Hematopoietic multipotent progenitor cell treated with erythropoietin and hydrocortisone succinate and interleukin-3 and kit ligand, for 8 days (in vitro differentiated cells): ENCODE data around the gene EDN2.

Experiments used
- DNase-seq: peaks from one replicate; pipeline ENCODE4 v3.0.0-alpha.2; 2015

EDN2 gene

DNA sequence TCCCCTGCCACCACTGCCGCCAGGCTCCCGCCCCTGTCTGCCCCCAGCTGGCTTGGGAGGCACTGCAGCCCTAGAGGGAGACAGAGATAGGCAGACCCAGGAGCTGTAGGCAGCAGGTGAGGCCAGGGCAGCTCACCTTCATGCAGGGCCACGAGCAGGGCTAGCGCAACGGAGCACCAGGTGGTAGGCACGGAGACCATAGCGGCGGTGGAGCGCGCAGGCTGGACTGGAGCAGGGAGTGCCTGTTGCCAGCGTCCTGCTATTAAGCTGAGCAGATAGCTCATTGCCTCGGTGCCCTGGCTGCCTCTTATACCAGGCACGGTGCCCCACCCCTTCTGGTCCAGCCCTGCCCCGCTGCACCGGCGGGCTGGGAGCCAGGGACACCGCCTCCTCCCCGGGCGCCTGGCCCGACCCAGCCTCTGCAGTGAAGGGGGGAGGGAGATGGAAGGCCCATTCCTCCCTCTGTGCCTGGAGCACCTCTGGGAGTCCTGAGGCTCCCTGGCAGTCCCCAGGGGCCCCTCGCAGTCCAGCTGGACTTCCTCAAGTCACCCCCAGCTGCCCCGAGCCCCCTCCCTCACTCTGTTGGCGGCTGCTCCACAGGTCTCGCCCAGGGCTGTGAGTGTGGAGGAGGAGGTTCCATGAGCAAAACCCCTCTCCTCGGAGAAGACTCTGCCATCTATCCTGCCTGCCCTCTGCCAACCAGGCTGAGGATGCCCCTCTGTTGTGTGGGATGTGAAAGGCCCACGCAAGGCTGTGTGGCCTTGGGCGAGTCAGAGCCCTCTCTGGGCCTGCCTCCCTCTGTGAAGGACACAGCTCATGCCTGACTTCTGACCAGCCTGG, at the start of gene EDN2:
Gene EDN2 (minus strand): TSS at position 282 of the 840 bp plus-strand sequence. CDS start 82 bp downstream, at position 200.
- DNase-seq, result no peak

DNA sequence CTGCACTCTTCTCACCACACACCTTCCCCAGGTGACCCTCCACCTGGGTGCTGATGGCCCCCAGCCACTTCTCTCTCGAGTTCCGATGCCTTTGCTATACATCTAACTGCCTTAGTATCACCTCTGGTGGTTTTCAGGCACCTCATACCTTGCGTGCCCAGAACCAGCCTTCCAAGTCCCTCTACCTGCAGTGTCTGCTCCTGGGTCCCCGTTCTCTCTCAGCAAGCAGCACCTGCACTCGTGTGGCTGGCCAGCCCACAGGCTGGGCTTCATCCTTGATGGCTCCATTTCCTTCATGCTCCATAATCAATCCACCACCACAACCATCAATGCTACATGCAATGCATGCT, 49.2 kb upstream of the EDN2 start:
- DNase-seq, result no peak

DNA sequence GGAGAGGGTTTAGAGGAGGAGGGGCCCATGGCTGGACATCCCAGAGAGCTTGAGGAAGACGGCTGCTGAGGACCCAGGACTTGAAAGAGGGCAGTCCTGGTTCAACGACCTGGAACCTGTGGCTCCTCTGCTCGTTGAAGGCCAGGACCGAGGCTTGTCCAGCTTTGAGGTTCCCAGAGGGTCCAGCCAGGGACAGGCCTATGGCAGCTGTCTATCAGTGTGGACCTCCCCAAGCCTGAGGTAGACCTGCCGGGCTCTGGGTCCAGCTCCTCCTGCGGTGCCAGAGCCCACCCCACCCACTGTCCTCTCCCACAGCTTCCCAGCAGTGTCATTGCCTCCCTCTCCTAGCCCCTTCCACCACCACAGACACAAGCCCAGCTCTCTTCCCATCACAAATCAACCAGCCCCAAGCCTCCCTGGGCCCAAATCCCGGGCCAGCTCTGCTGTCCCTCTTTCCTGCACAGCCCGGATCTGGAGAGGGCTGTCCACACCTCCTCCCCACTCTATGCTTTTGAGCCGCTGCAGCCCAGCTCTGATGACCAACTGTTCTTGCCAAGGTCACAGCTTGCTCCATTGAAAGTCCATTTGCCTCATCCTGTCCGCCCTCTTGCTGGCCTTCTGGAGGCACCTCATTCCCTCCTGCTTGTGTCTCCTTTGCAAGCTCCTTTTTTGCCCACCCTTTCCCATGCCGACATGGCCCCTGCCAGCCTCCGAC, 48.7 kb upstream of the EDN2 start:
- no peak for DNase-seq

DNA sequence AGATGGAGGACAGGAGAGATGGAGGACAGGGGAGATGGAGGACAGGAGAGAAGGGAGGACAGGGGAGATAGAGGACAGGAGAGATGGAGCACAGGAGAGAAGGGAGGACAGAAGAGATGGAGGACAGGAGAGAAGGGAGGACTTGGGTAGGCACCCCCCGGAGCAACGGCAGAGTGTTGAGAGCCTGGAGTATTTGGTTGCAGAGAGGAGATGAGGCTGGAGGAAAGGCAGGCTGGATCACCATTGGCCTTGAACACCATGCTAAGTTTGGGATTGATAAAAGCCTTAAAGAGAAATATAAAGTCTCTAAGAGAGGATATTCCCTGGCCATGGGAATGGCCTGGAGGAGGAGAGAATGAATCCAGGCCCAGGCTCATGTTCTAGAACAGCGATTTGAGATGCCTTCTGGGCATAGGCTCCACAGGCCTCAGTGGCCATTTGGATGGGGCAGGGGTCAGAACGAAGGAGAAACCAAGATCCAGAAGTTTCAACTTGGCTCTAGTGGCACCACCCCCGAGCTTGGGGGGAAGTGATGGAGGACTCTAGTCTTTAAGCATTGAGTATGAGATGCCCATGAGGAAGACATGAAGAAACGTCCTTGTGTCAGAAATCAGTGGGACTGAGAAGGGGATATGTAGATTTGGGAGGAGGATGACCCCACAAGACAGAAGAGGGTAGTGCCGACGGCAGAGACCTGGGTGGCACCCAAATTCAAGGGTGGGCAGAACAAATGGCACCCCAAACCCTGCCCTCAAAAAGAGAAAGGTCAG, 47.9 kb upstream of the EDN2 start:
- no peak for DNase-seq

DNA sequence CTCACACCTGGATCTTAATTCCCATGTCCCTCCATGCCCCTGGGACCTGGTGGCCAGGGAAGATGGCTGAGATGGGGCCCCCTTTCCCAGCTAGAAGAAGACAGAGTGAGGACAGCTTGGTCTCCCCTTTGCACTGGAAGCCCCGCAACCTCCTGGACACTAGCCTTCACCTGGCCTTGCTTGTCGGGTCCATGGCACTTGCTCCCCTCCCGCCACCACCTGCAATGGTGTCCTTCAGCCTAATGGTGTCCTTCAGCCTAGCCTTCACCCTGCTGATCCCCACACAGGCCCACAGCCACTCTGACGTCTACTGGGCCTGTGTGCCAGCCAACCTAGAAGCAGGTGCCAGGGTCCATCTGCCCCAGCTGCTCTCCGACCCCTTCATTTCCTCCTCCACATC, 45.9 kb upstream of the EDN2 start:
- no peak for DNase-seq

DNA sequence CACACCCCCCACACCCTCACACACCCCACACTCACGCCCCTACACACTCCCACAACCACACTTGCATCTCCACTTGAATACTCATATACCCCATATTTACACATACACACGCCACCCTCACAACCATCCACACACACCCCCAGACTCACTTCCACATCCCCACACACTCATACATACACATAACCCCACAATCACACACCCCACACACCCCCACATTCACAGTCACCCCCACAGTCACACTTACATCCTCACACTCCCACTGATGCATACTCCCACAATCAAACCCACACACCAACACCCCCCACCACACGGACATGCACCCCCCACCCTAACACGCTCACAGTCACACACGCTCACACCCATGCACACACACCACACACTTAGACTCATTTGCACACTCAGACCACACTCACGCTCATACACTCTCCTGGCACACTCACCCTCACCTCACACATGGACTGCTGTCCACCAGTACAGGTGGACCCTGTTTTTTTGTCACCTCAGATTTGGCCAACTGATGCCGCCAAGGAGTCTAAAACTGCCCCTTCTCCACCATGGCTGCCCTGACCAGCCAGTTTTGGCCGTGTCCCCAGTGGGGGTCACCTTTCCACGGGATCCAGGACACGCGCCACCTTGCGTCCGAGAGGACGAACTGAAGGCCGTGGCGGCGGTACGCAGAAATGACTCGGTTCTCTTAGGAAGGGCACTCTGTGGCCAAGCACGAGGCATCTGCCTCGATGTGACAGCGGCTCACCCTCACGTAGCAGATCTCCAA, 45.3 kb upstream of the EDN2 start:
- no peak for DNase-seq

DNA sequence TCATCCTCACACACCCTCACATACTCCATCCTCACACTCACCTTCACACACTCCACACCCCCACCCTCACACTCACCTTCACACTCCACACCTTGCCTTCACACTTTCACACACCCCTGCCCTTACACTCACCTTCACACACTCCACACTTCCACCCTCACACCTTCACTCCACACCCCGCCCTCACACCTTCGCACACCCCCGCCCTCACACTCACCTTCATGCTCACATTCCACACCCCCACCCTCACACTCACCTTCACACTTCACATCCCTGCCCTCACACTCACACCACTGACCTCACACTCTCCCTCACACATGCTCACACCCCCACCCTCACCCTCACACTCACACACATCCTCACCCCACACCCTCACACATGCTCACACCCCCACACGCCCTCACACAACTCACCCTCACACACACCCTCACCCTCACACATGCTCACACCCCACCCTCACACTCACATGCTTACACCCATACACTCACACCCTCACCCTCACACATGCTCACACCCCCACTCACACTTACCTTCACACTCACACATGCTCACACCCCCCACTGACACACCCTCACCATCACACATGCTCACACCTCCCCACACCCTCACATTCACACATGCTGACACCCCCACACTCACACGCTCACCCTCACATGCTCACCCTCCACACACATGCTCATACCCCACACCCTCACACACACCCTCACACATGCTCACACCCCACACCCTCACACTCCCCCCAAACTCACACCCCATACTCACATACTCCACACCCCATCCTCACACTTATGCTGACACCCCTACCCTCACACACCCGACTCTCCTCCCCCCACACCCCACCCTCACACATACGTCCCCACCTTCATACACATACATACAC, 44.5 kb upstream of the EDN2 start:
- DNase-seq, result no peak

DNA sequence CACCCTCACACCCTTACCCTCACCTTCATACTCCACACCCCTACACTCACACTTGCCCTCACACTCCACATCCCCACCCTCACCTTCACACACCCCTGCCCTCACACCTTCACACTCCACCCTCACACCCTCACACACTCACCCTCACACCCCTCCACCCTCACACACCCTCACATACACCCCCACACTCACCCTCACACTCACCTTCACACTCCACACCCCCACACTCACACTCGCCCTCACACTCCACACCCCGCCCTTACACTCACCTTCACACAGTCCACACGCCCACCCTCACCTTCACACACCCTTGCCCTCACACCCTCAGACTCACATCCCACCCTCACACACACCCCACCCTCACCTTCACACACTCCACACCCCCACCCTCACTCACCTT, 43.6 kb upstream of the EDN2 start:
- no peak for DNase-seq

DNA sequence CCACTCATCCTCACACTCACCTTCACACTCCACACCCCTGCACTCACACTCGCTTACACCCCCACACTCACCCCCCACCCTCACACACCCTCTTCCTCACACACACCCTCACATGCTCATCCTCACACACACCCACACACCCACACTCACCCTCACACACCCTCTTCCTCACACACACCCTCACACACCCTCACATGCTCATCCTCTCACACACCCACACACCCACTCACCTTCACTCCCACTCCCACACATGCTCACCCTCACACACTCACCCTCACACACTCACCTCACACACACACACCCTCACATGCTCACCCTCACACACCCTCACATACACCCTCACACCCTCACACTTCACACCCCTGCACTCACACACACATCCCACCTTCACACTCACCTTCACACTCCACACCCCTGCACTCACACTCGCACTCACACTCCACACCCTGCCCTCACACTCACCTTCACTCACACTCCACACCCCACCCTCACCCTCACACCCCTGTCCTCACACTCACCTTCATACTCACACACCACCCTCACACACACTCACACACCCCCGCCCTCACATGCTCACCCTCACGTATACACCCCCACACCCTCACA, 42.6 kb upstream of the EDN2 start:
- DNase-seq, result no peak

DNA sequence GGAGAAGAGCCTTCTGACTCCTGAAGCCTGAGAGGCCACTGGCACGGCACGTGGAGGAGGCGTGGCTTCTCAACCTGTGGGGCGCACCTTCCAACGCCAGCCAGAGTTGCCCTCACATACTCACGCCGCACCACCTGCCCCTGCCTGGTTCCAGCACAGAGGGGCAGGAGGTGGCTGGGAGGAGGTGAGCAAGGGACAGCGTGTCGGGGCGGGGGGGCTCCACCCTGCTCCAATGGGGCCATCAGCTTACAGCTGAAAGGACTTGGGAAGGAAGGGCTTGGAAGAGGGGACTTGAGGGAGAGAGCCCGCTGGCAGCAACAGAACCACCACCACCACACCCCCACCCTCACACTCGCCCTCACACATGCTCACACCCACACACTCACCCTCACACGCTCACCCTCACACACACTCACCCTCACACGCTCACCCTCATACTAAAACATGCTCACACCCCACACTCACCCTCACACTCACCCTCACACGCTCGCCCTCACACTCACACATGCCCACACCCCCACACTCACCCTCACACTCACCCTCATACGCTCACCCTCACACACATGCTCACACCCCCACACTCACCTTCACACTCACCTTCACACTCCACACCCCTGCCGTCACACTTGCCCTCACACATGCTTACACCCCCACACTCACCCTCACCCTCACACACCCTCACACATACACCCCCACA, 41.6 kb upstream of the EDN2 start:
- DNase-seq, result no peak

DNA sequence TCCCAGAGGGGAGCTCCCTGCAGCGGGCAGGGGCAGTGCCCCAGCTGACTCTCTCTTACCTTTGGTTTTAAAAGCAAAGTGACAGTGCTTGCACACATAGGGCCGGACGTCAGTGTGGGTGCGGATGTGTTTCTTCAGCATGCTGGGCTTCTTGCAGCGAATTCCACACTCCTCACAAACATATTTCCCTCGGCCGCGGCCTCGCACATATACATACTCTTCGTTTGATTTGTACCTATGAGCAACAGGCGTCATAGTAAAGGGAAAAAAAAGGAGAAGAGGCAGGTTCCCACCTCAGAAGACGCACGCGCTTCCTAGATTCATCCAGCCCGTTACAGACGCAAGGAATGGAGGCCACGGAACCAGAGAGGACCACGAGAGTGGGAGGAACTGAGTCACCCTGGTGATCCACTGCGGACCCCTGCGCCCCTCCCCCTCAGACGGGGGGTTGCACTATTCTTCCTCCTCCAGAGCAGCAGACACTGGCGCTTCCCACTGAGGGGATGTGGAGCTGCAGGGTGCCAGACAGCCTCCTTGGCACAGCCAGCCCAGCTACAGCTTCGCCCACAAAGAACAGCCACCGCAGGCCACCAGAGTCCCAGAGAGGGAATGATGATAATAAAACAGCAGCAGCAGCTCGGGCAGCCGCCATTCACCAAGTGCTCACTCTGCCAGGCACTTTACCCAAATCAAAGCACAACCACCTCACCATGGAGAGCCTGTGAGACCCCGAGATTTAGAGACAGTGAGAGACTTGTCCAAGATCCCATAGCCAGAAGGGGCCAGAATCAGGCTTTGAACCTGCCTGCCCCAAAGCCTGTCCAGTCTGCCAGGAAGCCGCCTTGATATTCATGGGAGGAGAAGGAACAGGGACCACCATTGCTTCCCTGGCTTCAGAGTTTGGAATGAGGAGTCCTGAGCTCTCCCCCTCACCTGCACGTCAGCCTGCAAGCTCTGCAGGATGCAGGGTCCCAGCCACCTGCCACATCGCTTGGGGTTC, 40.5 kb upstream of the EDN2 start:
- no peak for DNase-seq

DNA sequence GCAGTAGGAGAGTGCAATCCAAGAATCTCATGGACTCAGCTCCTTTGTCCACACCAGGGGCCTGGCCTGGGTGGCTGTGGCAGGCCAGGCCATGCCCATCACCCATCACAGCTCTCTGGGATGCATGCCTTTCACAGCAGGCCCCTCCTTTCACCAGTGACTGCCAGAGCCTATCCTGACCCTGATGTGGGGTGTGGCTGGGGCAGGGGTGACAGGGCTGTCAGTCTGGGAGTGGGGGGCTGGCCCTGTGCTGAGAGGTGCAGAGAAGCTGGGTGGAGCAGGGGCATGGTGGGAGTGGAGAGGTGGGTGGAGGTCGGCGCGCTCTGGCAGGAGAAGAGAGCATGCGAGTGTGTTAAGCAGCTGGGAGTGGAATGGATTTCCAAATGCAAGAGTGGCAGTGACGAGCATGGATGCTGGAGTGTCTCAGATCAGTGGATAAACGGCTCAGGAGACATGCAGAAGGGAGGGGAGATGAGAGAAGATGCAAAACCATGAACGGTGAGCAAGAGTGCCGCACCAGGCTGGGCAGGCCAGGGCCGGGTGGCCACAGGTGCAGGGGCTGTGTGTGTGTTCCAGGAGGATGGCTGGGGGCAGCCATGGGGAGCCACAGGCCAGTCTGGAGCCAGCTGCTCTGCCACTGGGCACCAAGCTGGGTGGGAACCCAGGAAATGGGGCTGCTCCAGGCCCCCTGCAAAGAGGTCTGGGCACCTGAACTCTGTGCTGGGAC, 39.6 kb upstream of the EDN2 start:
- DNase-seq, result no peak

DNA sequence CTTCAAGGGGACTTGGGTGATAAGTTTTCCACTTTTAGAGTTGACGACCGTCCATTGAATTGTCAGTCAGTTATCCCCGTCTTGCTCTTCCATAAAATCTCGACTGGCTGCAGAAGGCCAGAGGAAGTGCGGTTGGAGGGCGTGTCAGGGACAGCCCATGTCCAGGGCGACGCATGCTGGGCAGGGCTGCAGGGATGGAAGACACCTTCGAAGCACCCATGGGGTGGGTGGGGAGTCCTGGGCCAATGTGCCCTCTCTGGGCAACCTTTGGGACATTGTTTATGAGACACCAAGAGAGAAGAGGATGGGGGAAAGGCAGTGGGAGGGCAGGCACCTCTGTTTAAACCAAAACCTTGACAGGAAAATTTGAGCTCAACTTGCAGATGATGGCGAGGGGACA, 38.6 kb upstream of the EDN2 start:
- DNase-seq, result no peak

DNA sequence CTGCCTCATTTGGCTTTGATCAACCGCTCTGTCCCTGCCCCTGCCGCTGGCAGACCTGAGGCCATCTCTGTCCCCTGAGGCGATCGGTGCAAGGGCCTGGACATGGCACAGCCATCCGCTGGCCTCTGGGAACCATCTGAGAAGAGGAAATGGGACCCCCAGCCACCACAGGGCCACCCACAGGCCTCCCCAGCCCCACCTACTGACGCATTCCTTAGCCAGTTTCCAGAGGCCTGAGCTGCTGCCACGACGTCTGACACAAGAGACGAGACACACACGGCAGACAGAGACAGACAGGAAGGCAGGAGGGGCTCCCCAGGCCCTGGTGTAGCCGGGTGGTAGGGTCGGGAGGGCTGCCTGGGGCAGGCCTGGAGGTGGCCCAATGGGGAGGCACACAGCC, 37.3 kb upstream of the EDN2 start:
- no peak for DNase-seq

DNA sequence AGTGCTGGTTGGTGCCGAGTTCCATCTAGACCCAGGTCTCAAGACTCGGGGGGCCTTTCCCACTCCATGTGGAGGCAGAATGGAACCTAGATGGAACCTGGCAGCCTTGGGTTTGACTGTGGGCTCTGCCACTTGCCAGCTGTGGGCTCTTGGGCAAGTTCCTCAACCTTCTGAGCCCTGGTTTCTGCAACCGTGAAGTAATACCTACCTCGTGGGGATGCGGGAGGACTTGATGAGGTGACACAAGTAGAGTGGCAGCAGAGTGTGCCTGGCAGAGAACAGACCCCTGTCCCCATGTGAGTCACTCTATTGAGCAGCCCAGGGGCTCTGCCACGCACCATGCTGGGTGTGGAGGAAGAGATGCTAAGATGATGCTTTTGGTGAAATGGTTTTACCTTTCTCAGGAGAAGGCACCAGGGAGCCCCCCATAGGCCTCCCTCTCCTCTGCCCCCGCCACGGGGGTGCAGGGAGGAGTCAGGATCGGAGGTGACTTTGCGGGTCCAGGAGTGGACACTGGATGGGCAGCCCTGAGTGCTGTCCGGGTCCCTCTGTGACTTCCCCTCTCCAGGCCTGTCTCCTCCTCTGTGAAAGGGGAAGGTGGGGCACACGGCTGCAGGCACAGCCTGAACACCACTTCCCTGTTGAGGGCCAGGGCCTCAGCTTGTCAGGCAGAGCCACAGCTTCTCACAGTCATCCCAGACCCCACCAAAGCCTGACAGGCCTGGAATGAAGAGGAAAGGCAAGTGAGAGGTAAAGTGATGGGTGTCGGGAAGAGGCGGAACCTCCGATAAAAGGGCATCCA, 36.7 kb upstream of the EDN2 start:
- DNase-seq, result no peak

DNA sequence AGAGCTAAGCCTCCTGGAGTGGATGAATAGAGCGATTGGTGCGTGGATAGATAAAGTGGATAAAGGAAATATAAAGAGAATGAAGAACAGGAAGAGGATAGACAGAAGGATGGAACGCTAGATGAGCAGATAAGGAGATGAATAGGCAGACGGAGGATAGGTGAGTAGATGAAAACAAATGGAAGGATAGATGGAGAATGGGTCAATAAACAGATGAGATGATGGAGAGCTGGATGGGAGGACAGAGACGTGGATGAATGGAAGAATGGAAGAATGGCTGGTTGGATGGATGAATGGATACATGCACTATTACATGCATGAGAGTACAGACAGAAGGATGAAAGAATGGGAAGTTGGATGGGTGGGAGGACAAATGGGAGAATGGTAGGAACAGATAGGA, 35.2 kb upstream of the EDN2 start:
- DNase-seq, result no peak

DNA sequence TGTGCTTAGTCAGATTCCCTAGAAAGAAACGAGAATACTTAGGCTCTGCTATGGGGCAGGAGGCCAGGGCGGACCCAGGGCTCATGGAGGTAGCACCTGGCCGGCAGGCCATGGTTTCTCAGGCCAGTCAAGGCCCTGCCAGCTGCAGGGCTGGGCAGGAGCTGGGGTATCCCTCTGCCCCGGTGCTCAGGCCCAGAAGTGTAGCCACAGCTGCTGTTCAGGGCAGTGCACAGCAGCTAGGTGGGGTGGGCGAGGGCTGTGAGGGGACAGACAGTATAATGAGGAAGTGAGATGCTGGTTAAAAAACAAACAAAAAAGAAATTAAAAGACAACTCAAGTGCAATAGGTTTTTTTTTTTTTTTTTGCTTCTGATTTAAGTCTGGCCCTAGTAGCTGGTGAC, 34.0 kb upstream of the EDN2 start:
- no peak for DNase-seq

DNA sequence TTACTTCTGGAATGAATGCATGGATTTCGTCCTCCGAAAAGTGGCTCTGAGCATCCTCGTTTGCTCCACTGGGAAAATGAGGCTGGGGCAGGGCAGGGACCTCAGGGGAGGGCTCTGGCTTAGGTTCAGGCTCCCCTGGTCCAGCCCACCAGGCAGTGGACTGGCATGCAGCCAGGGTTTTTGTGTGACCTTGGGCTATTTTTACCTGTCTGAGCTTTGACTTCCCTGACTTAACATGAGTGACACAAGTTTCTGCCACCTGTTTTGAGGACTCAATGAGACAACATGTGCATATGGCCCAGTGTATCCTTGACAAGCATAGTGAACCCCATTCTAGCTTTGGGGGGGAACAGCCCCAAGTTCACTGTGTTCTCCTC, 32.6 kb upstream of the EDN2 start:
- DNase-seq, result no peak
